Measurements from ENCODE around the gene NRGN.

Gene NRGN

DNA sequence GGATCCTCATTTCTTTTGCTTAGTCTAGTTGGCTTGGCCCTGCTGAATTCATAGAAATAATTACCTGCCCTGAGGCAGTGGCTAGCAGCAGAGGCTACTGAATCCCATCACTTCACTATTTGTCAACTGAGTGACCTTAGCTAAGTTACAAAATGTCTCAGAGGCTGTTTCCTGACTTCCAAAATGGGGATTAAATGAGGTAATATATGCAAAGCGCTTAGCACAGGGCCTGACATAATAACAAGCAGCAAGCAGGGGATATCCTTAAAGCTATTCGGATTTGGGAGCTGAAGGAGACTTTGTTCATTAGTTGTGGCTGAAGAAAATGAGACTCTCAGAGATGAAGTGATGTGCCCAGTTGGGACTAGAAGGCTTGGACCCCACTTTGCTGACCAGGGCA lies 2.8 kb downstream of the NRGN start:
- DNase-seq, result no peak

DNA sequence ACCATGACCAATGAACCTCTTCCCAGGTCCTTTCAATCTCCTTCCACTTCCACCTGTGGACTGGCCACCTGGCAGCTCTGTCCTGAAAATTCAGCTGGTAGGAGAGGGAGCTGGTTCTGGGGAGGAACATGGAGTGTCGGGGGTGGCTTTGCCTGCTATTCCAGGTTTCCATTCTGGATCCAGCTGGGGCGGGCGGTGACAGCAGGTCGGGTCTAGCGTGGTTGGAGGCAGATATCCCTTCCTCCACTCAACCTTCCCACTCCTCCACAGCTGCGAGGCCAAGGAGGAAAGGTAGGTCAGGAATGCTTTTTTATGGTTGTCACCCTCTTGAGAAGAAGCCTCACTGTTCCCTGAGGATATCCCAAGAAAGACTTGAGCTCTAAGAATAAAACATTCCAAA lies 3.3 kb downstream of the NRGN start:
- DNase-seq, result no peak

DNA sequence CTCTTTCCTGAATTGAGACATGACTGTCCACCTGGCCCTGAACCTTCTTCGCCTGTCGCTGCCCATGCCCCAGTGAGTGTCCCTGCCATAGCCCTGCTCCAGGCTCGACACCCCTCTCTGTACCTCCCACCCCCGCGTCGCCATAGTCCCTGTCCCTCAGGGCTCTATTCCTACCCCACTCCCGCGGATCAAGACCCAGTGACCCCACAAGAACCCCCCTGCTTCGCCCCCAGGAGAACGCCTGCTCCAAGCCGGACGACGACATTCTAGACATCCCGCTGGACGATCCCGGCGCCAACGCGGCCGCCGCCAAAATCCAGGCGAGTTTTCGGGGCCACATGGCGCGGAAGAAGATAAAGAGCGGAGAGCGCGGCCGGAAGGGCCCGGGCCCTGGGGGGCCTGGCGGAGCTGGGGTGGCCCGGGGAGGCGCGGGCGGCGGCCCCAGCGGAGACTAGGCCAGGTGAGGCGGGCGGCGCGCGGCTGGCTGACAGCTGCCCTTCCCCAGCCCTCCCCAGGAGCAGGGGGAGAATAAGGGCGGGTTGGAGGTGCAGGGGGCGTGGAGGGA lies 5.6 kb downstream of the NRGN start:
- no peak for DNase-seq

DNA sequence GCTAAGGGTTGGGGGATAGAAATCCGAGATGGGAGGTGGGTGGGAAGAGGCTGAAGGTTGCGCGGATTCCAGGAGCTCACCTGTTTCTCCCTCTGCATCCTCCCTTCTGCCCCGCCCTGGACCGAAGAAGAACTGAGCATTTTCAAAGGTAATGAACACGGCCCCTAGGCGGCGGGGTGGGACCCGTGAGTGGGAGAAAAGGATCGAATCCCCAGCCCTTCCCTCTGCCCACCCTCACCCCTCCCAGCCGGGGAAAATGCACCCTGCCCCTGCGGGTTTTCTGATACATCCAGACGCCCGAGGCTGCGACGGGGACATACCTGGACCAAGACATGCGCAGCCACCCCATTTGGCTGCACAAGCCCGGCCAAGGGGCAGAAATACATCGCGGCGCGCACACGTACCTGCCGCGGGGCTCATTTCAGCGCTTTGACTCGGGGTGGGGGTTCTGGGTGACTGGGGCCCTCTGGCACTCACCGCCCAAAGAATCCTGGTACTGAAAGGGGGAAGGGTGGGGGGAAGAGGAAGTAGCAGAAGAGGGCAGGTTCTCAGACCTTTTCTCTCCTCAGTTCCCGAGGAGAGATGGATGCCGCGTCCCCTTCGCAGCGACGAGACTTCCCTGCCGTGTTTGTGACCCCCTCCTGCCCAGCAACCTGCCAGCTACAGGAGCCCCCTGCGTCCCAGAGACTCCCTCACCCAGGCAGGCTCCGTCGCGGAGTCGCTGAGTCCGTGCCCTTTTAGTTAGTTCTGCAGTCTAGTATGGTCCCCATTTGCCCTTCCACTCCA lies 6.3 kb downstream of the NRGN start:
- DNase-seq, result peak; percentile 39

DNA sequence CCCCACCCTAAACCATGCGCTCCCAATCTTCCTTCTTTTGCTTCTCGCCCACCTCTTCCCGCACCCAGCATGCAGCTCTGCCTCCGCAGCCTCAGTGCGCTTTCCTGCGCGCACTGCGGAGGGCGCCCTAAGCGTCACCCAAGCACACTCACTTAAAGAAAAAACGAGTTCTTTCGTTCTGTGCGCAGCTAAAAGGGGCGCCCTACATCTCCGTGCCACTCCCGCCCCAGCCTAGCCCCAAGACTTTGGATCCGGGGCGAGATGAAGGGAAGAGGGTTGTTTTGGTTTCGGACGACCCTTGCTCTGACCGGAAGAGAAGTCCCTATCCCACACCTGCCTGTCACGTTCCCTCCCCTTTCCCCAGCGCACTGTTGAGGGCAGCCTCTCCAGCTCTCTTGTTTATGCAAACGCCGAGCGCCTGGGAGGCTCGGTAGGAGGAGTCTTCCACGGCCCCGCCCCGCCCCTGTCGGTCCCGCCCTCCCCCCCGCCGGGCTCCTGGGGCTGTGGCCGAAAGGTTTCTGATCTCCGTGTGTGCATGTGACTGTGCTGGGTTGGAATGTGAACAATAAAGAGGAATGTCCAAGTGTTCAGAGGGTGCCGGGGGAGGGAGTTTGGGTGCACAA lies 7.0 kb downstream of the NRGN start:
- peak; percentile 77 for DNase-seq

DNA sequence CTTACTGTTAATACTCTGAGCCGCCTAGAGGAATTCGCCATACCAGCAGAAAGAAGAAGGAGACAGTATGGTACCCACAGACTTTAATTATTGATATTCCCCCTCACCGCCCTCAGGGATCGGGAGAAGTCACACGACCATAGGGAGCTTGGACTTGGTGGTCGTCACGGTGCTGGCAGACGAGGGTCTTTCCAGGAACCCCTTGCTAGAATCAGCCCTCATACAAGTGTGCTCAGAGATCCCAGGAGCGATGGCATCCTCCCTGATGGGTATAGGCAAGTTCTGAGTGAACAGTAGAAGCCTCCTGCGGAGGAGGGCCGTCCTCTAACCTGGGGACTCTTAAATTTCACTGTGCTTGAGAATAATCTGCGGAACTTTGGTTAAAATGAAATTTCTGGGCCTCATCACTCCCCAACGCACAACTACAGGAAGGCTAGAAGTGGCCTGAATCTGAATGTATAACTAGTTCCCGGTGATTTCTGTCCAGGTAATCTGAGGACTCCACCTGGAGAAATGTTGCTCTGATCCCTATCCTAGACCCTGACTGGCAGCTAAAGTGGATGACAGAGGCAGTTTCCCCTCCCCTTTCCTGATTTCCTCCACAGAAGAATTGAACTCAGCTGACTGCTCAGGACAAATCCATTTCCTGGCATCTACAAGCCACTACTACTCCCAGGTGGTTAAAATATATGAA lies 7.8 kb downstream of the NRGN start:
- no peak for DNase-seq

DNA sequence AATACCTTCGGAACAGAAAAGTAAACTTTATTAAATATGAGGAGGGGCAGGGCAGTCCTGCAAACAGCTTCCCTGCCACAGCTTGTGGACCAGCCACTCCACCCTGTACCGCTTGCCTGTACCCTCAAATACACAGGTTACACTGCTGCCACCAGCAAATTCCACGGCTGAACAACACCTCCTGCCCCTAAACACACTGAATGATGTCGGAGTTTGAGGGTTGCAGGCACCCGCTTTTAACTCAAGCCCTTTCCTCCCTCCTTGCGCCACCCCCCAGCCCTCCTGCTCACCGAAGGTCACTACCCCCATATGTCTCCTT lies 8.3 kb downstream of the NRGN start:
- DNase-seq, result no peak

DNA sequence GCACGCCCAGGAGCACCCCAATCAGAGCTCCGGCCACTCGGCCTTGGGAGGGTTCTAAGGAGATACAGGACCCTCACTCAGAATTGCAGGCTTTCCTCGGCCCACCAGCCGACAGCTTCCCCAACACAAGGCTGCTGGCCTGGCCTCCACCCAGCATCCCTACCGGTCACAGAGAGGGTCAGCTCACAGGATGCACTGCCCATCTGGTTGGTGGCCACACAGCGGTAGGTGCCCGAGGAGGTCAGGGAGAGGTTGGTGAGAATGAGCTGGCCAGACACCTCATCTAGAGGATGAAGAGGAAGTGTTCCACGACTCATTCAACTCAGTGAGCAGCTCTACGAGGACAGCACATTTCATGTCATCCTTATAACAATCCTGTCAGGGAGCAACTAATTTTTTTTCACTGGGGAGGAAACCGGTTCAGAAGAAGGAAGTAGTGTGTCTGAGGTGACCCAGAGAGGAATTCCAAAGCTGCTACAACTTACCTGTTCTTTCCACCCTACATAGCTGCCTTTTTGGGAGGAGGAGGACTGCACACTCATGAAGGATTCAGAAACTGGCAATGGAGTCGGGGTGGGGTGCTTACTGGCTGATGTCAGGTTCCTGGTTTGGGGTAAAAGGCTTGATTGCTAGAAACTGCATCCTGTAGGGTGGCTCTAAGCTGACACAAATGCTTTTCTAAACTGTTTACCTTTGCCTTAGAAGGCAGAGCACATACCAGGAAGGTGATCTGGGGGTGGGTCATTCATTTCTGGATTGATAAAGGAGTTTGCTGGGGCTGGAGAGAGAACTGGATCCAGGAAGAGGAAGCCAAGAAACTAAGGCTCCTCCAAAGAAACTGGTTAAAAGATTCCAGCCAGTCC lies 9.0 kb downstream of the NRGN start:
- no peak for DNase-seq

DNA sequence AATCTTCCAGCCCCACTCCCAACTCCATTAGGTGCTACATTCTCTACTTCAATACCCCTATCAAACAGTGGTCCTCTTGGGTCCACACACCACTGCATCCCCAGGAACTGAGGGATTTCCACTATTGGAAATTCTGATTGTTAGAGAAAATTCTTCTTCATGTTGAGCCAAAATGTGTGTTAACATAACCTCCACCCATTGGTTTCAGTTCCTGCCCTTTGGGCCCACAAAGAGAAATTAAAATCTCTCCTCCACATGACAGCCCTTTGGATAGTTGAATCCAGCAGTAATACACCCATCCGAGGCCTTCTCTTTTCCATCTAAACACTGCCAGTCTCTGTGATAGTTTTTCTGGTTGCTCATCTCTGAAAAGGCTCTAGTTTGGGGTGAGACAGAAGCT lies 10.2 kb downstream of the NRGN start:
- no peak for DNase-seq

DNA sequence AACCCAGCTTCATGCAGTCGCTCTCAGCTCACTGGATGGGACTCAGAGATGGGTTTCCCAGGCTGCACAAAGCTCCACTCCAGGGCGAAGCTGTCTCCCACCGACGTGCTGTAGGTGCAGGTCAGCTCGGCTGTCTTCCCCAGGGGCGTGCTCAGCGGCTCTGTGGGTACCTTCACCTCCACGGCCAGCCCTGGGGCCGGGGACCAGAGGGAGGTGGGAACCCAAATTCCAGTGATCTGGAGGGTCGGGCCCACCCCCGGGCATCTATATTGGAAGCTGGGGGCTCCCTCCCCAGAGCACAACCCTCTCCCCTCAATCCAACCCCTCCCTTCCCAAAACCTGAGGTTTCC lies 11.6 kb downstream of the NRGN start:
- DNase-seq, result no peak

DNA sequence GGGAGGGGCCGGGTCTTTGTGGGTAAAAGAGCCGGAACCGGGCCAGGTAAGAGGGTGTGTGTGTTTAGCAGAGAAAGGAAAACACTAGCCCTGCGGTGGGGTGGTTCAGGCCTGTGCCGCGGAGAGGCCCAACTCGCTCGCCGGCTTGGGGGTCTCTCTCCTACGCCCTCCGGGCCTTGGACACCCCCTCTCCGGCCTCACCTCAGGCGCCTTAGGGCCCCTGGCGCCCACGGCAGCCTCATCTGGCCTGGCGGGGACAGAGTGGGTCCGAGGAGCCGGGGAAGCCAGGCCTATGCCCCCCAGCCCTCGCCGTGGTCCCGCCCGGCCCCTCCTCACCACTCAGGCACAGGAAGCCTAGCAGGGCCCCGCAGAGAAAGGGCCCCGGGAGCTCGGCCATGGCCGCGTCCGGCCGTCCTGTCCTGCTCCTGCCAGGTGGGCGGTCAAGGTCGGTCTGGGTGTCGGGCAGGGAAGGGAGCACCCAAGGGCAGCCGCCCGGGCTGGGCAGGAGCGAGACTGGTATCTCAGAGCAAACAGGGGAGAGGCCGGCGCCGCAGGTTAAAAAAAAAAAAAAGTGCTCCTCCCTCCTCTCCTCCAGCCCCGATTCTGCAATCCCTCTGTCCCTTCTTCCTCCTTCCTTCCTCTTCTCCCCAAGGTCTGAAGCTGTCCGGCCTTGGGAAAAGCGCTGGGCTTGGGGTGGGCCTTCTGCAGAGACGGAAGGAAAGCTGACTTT lies 12.2 kb downstream of the NRGN start, which contains the start of gene VSIG2:
Gene VSIG2 (minus strand): TSS at position 515 of the 730 bp plus-strand sequence. CDS start 118 bp downstream, at position 397.
- DNase-seq, result no peak

DNA sequence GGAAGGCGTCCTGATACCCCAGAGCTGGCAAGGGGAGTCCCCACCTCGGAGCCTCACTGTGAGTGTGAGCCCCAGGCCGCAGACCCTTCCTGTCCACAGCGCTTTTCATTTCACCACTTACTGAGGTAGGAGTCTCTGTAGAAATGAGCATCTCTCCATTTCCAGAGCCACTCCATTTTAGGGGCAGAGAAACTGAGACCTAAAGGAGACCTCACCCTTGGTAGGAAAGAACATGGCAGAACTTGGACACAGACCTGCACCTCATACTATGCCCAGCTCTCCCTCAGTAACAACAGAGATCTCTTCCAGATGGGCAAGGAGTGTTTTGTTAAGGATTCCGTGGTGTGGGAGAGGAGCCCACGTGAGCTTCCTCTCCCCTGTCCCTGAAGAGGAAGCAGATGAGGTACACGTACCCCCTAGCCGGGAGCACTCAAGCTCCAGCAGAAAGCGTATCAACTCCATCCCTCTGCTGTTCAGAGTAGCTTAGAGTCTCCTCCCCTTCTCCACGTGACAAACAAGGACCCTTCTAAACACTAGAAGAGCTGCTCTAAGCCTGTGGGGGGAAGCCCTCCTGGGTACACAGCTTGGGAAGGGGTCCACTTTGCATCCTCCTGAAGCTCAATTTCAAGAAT lies 12.8 kb downstream of the NRGN start:
- DNase-seq, result no peak

DNA sequence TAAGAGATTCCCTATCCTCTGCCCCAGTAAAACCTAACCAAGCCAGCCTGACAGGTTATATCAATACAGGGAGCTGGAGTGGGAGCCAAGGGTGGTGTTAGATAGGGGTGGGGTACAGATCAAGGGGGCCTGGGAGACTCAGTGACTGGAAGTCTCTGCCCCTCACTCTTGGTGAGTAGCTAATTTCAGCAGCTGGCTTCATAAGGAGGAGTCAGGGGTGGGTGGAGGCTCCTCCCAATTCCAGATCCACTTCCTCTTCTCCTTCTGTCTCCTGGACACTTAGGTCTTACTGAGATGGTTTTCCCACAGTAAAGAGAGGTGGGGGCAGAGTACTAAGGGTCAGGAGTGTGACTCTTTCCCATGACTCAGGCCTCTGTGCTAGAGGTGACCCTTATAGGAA lies 13.5 kb downstream of the NRGN start:
- no peak for DNase-seq

DNA sequence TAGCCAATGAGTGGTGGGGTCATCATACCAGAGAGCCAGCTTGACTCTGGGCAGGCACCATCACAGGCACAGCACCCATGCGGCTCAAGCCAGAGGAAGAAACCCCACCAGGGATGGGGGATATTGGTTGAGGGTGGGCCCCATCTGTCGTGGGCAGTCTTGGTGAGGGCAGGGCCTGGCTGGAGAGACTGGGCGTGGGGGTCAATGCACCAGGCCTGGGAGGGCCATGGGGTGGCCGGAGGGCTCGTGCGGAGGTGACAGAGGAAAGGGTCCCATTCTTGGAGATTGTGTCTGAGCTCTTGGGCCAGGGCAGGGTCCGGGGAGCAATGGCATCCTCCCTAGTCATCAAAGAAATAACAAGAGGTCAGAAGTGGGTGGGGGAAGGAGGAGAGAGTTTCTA lies 13.9 kb downstream of the NRGN start:
- DNase-seq, result no peak

DNA sequence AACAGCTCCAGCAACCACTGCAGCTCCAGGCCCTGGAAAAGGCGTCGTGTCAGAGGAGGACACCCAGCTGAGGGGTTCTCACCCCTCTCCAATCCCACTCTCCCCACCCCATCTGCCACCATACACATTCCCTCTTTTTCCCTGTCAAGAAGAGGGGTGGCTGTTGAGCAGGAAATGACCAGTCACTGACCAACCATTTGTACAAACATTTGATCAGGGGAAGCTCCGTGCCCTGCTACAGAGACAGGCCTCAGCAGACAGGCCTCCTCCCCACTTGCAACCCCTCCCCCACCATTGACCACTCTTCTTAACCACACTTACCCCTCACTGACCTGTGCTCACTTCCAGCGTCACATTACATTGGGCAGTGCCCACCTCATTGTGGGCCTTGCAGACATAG lies 14.6 kb downstream of the NRGN start:
- DNase-seq, result no peak

DNA sequence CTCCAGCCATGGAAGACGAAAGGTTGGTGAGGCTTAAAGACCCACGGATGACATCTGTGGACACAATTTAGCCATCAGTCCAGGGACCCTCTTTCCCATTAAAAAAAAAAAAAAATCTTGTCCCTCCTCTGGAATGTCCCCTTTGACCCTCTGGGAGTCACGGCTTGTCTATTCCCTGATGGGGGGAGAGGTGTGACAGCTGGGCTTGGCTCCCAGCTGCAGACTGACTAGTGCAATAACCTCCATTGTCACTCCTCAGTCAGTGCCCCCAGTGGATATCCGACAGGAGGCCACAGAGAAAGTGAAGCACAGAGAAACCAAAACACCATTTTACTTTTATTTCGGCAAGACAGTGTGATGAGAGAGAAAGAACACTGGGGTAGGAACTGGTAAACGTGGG lies 15.0 kb downstream of the NRGN start:
- DNase-seq, result no peak

DNA sequence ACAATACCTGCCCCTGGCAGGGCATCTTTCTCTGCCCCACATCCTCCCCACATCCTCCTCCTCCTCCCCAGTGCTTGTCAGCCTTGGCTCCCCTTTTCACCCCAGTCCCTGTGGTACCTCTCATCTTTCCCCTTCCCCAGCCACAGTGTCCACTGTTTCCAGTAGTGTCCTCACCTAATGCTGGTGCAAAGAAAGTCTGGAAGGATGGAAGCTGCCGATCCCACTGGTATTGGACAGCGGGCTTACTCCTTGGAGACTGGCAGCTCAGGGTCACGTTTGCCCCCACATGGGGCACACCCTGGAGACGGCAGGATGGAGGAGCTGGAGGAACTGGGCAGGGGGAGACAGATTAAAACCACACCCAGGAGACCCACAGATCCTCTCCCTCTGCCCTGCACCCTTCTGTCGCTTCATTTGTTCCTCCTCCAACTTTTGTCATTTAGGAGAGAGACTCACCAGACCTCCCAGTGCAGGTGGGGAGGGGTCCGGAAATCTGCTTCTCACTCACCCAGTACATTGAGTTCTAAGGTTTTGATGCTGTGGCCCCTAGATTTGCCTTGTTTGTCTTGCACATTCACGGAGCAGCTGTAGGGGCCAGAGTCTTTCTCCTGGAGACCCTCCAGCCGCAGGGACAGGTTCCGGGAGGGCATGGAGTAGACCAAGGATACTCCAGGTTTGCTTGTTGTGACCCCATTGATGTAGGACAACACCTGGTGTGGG lies 16.5 kb downstream of the NRGN start:
- DNase-seq, result no peak

DNA sequence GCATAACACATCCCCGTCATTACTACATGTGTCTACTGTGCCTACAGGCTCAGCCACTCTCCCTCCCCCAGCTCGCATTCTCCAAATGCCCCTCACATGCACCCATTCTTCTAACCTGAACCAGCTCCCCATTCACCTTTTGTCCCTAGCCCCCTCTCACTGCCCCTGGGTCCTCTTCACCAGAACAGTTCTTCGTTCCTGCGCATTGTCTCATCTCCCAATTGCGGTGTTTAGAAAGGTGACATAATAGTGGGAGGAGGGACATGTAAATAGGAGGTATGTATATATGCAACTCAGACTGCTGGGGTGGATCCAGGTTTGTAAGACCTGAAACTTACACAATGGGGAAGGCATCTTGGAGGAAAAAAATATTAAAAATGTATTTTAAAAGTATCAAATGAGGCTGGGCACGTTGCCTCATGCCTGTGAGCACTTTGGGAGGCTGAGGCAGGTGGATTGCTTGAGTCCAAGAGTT lies 17.0 kb downstream of the NRGN start:
- no peak for DNase-seq

DNA sequence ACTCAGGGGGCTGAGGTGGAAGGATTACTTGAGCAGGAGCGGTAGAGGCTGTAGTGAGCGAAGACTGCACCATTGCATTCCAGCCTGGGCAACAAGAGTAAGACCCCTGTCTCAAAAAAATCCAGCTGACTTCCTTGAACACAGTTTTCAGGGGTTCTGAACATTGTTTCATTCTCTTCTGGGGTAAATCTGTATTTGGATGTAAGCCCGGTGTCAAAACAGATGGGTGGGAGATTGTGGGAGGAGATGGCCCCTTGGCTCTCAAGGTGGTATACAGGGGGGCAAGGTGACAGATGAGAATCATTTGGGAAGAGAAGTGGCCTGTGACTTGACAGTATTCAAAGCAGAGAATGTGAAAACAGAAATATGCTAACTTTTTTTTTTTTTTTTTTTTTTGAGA lies 17.6 kb downstream of the NRGN start:
- DNase-seq, result no peak

DNA sequence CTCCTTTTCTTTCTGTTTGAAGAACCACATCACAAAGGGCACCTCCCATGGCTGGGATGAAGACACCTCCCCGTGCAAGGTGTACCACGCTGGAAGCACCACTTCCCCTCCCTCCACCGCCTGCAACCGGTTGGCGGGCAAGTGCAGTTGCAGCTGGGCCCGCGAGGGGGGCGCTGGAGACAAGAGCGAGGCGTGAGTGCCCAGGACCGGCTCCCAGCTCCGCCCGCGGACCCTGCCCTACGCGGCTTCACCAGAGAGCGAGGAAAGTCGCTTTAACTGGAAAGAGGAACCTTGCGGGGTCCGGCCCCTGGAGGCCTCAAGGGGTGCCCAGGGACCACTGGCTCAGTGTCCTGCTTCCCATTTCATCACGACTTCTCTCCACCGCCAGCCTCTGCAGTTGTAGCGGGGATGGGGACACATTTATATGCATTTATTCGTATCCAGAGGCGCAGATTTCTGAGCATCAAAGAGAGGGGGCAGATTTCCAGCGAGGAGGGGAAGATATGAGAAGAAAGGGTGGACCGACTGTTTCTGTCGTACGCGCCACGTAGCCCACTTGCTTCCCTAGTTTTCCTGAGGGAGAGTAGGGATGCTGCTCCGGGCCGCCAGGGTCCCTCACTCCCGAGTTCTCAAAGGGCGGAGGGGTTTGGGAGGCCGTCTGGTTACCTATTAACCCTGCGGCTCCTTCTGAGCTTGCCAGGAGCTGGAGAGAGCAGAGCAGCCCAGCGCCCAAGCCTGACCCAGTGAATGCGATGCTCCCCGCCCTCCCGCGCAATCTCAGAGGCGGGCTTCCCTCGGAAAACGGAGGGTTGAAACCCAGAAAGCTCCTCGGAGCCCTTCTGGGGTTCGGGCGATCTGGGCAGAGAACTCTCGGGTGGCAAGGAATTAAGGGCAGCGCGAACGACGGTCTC lies 18.9 kb downstream of the NRGN start:
- DNase-seq, result peak; percentile 58

Measured in stimulated activated CD4-positive, alpha-beta T cell treated with anti-CD3 and anti-CD28 coated beads, Interleukin-12 subunit alpha, Interleukin-12 subunit beta, amount 100 ng/mL, for 4 hours (primary cell).